ENCODE results near the gene RNASEH2A.
"Not testable (repeated sequence)": the region's sequence is repeated elsewhere in the genome, so short reads cannot be mapped to it uniquely, and the experiment has no call there.

GRCh38 chr19:12817810-12818209 lies 11.4 kb downstream of the RNASEH2A start:
- TF ChIP-seq, protein P1, sequence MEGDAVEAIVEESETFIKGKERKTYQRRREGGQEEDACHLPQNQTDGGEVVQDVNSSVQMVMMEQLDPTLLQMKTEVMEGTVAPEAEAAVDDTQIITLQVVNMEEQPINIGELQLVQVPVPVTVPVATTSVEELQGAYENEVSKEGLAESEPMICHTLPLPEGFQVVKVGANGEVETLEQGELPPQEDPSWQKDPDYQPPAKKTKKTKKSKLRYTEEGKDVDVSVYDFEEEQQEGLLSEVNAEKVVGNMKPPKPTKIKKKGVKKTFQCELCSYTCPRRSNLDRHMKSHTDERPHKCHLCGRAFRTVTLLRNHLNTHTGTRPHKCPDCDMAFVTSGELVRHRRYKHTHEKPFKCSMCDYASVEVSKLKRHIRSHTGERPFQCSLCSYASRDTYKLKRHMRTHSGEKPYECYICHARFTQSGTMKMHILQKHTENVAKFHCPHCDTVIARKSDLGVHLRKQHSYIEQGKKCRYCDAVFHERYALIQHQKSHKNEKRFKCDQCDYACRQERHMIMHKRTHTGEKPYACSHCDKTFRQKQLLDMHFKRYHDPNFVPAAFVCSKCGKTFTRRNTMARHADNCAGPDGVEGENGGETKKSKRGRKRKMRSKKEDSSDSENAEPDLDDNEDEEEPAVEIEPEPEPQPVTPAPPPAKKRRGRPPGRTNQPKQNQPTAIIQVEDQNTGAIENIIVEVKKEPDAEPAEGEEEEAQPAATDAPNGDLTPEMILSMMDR (IDR thresholded peaks at IDR 0.05) = not testable (repeated sequence)
- not testable (repeated sequence) for TF ChIP-seq EP300, POLR2AphosphoS5 (IDR thresholded peaks at IDR 0.05)

Data from upper lobe of left lung (tissue), 4 donors.